ENCODE results near the gene MTNR1A. TPM values are rescaled to one million over a fixed set of nuclear protein-coding genes. Genes with fewer than 3 reads are reported as not detected.

The MTNR1A gene
- total and polyA plus RNA-seq, 2 donors (not counting 1 experiment from before 2014, with no cell fraction given) = not detected

DNA sequence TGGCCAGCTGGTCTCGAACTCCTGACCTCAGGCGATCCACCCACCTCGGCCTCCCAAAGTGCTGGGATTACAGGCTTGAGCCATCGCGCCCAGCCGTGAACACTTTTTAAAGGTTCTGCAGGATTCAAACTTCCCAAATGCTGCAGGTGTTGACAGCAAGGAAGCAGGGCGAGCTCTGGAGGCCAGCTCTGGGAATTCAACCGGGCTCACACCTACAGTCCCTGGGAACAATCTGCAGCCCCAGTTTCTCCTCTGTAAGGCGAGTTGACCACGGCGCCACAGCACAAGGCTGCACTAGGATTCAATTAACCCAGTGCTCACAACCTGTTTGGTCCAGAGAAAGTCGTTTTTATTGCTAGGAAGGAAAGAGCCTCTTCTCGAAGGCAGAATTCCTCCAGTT is 1.6 kb downstream of the MTNR1A start:
- peaks cover 0 to 8% (median 2%) of the 10 kb centered on the region in 4 experiments for H3K27me3 ChIP-seq (replicated peaks in 1 of 4; ENCODE audit: control extremely low read depth in 1 of 4, control insufficient read depth in 3 of 4, insufficient read depth in 4 of 4, low read length in 3 of 4)
- no peaks in the 10 kb centered on the region for H3K79me2 ChIP-seq (ENCODE audit: control insufficient read depth, insufficient read depth, low read length)
- TF ChIP-seq EZH2 (IDR thresholded peaks at IDR 0.05; ENCODE audit: borderline replicate concordance, insufficient read depth, low read depth, low read length, poor library complexity, severe bottlenecking) = no peak
- TF ChIP-seq, protein P1, sequence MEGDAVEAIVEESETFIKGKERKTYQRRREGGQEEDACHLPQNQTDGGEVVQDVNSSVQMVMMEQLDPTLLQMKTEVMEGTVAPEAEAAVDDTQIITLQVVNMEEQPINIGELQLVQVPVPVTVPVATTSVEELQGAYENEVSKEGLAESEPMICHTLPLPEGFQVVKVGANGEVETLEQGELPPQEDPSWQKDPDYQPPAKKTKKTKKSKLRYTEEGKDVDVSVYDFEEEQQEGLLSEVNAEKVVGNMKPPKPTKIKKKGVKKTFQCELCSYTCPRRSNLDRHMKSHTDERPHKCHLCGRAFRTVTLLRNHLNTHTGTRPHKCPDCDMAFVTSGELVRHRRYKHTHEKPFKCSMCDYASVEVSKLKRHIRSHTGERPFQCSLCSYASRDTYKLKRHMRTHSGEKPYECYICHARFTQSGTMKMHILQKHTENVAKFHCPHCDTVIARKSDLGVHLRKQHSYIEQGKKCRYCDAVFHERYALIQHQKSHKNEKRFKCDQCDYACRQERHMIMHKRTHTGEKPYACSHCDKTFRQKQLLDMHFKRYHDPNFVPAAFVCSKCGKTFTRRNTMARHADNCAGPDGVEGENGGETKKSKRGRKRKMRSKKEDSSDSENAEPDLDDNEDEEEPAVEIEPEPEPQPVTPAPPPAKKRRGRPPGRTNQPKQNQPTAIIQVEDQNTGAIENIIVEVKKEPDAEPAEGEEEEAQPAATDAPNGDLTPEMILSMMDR (IDR thresholded peaks at IDR 0.05) = no peak
- H3K4me2 ChIP-seq (replicated peaks; ENCODE audit: low read depth, low read length, poor library complexity, severe bottlenecking) = no peak overlapping the region
- peaks cover 0 to 11% (median 1%) of the 10 kb centered on the region in 3 donors for H3K9me3 ChIP-seq (ENCODE audit: control extremely low read depth in 1 of 3, control insufficient read depth in 2 of 3, insufficient read depth in 1 of 3, low read length in 2 of 3)
- H3K9ac ChIP-seq (ENCODE audit: low read length) = no peak overlapping the region
- WGBS (ENCODE audit: insufficient coverage) = 85% methylated on average over 8 of the region's 13 CpGs
- no peaks in the 10 kb centered on the region for H3K9me3 Mint-ChIP-seq (ENCODE audit: insufficient read depth)
- no peak overlapping the region for H3K27ac Mint-ChIP-seq
- DNase-seq (no peak), ATAC-seq (ENCODE audit: low read depth) (no peak)
- H2AFZ ChIP-seq (ENCODE audit: insufficient read depth, low read depth, low read length, poor library complexity, severe bottlenecking) = no peak overlapping the region
- H3K4me1 ChIP-seq (ENCODE audit: control insufficient read depth in 2 of 2, insufficient read depth in 2 of 2, low read length in 2 of 2) = no peaks in the 10 kb centered on the region
- H3K4me3 ChIP-seq (ENCODE audit: control extremely low read depth in 1 of 5, extremely low read depth in 1 of 5, insufficient read depth in 1 of 5, low read depth in 2 of 5, low read length in 4 of 5) = no peak overlapping the region
- H3K4me3 Mint-ChIP-seq = no peak overlapping the region
- H3K27ac ChIP-seq (ENCODE audit: low read length in 2 of 2) = no peak overlapping the region
- POLR2A ChIA-PET = no interaction called here
- peaks cover 17% of the 10 kb centered on the region for H3K27me3 Mint-ChIP-seq
- no peaks in the 10 kb centered on the region for H3K4me1 Mint-ChIP-seq
- H3K36me3 ChIP-seq (replicated peaks in 1 of 2; ENCODE audit: control extremely low read depth in 1 of 2, control insufficient read depth in 1 of 2, extremely low read depth in 1 of 2, insufficient read depth in 2 of 2, low read length in 1 of 2) = no peaks in the 10 kb centered on the region
- CTCF ChIA-PET = no interaction called here
- H4K20me1 ChIP-seq (ENCODE audit: control insufficient read depth, insufficient read depth, low read length, poor library complexity, severe bottlenecking) = no peaks in the 10 kb centered on the region
- intact Hi-C loops (cut with micrococcal nuclease) = no loop called here

DNA sequence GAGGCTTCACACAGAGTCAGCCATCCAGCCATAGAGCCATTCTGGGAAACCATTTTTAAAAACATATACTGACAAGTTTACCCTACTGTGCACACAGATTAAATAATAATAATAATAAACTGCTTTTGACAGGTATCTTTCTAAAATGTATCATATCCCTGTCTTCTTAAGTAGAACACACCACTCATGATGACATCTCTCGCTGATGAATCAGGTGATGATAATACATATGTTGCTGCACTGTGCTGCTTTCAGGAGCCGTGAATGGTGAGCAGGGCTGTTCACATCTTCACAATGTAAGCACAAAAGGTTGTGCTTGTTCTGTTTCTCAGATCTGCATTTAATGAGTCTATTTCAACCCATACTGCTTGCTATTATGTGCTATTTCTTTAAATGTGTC is 3.5 kb downstream of the MTNR1A start:
- peaks cover 0 to 16% (median 1%) of the 10 kb centered on the region in 3 donors for H3K9me3 ChIP-seq (ENCODE audit: control extremely low read depth in 1 of 3, control insufficient read depth in 2 of 3, insufficient read depth in 1 of 3, low read length in 2 of 3)
- no peak overlapping the region for H3K9ac ChIP-seq (ENCODE audit: low read length)
- ATAC-seq (ENCODE audit: low read depth) (no peak), DNase-seq (no peak)
- WGBS (ENCODE audit: insufficient coverage) = no CpG with 5 or more reads among the region's 2 CpGs
- no peaks in the 10 kb centered on the region for H3K4me1 ChIP-seq (ENCODE audit: control insufficient read depth in 2 of 2, insufficient read depth in 2 of 2, low read length in 2 of 2)
- ChIA-PET POLR2A (no interaction called here), CTCF (no interaction called here)
- H3K36me3 ChIP-seq (replicated peaks in 1 of 2; ENCODE audit: control extremely low read depth in 1 of 2, control insufficient read depth in 1 of 2, extremely low read depth in 1 of 2, insufficient read depth in 2 of 2, low read length in 1 of 2) = no peaks in the 10 kb centered on the region
- TF ChIP-seq EZH2 (IDR thresholded peaks at IDR 0.05; ENCODE audit: borderline replicate concordance, insufficient read depth, low read depth, low read length, poor library complexity, severe bottlenecking) = no peak
- TF ChIP-seq, protein P1 (IDR thresholded peaks at IDR 0.05) = no peak
- H3K4me2 ChIP-seq (replicated peaks; ENCODE audit: low read depth, low read length, poor library complexity, severe bottlenecking) = no peak overlapping the region
- H3K27me3 ChIP-seq (replicated peaks in 1 of 4; ENCODE audit: control extremely low read depth in 1 of 4, control insufficient read depth in 3 of 4, insufficient read depth in 4 of 4, low read length in 3 of 4) = peaks cover 0 to 8% (median 2%) of the 10 kb centered on the region in 4 experiments
- intact Hi-C loops (cut with micrococcal nuclease) = no loop called here
- H3K27ac ChIP-seq (ENCODE audit: low read length in 2 of 2) = no peak overlapping the region
- no peak overlapping the region for H2AFZ ChIP-seq (ENCODE audit: insufficient read depth, low read depth, low read length, poor library complexity, severe bottlenecking)
- H3K4me3 ChIP-seq (ENCODE audit: control extremely low read depth in 1 of 5, extremely low read depth in 1 of 5, insufficient read depth in 1 of 5, low read depth in 2 of 5, low read length in 4 of 5) = no peak overlapping the region
- Mint-ChIP-seq H3K4me3 (no peak overlapping the region), H3K27me3 (peaks cover 17% of the 10 kb centered on the region), H3K4me1 (no peaks in the 10 kb centered on the region), H3K9me3 (ENCODE audit: insufficient read depth) (no peaks in the 10 kb centered on the region), H3K27ac (no peak overlapping the region)
- H4K20me1 ChIP-seq (ENCODE audit: control insufficient read depth, insufficient read depth, low read length, poor library complexity, severe bottlenecking) = no peaks in the 10 kb centered on the region
- H3K79me2 ChIP-seq (ENCODE audit: control insufficient read depth, insufficient read depth, low read length) = no peaks in the 10 kb centered on the region
